ENCODE results near the gene PCLO.

Gene PCLO

GRCh38 chr7:83162402-83163256, at the start of gene PCLO:
PCLO (minus strand) TSS chr7:83162884; CDS start chr7:83162592, 292 bp downstream.
- DNase-seq = peak; percentile 67

GRCh38 chr7:83211685-83212084, 49.0 kb upstream of the PCLO start:
- DNase-seq = no peak

GRCh38 chr7:83210479-83210878, 47.8 kb upstream of the PCLO start:
- DNase-seq = no peak

- no peak for DNase-seq
Observed at GRCh38 chr7:83204715-83205114, 42.0 kb upstream of the PCLO start.

- no peak for DNase-seq
Observed at GRCh38 chr7:83201355-83201754, 38.7 kb upstream of the PCLO start.

GRCh38 chr7:83190659-83191389, 28.1 kb upstream of the PCLO start:
- DNase-seq = no peak

GRCh38 chr7:83178796-83179195, 16.1 kb upstream of the PCLO start:
- no peak for DNase-seq

- DNase-seq = no peak
Observed at GRCh38 chr7:83178066-83178465, 15.4 kb upstream of the PCLO start.

- DNase-seq = no peak
Observed at GRCh38 chr7:83173664-83174063, 11.0 kb upstream of the PCLO start.

GRCh38 chr7:83166781-83167180, 4.1 kb upstream of the PCLO start:
- DNase-seq = no peak

- no peak for DNase-seq
Observed at GRCh38 chr7:83161899-83162401, 734 bp downstream of the PCLO start.

- no peak for DNase-seq
Observed at GRCh38 chr7:83161186-83161585, 1.5 kb downstream of the PCLO start.

GRCh38 chr7:83159731-83160130, 3.0 kb downstream of the PCLO start:
- no peak for DNase-seq

GRCh38 chr7:83156006-83156405, 6.7 kb downstream of the PCLO start:
- DNase-seq = no peak

- DNase-seq = no peak
Observed at GRCh38 chr7:83155407-83155806, 7.3 kb downstream of the PCLO start.

- no peak for DNase-seq
Observed at GRCh38 chr7:83153419-83153818, 9.3 kb downstream of the PCLO start.

- DNase-seq = no peak
Observed at GRCh38 chr7:83150310-83150709, 12.4 kb downstream of the PCLO start.

GRCh38 chr7:83149466-83149865, 13.2 kb downstream of the PCLO start:
- DNase-seq = no peak

- DNase-seq = no peak
Observed at GRCh38 chr7:83148776-83149175, 13.9 kb downstream of the PCLO start.

- no peak for DNase-seq
Observed at GRCh38 chr7:83143107-83143506, 19.6 kb downstream of the PCLO start.

- DNase-seq = no peak
Observed at GRCh38 chr7:83142365-83142764, 20.3 kb downstream of the PCLO start.

- no peak for DNase-seq
Observed at GRCh38 chr7:83141927-83142326, 20.8 kb downstream of the PCLO start.

GRCh38 chr7:83130623-83131545, 31.8 kb downstream of the PCLO start:
- no peak for DNase-seq

Measured in femur (tissue), 1 donor.